Naive thymus-derived CD4-positive, alpha-beta T cell (primary cell): ENCODE results near the gene RGS19. TPM values are rescaled to one million over a fixed set of nuclear protein-coding genes. Genes with fewer than 3 reads are reported as not detected.
A peak's percentile ranks its signal among the peaks of the same experiment; 100 is the strongest.
"Not testable (repeated sequence)": the region's sequence is repeated elsewhere in the genome, so short reads cannot be mapped to it uniquely, and the experiment has no call there.

ENCODE experiments used
- ATAC-seq: fragments of 150-1000 bp; cut with Tn5 transposase; 2 replicates; pipeline ENCODE4 v1.10.0; 2021; ENCODE audit warnings: mild to moderate bottlenecking, moderate library complexity
- CTCF ChIA-PET: fragments of 350-600 bp; sonication (Branson Sonifier 250); formaldehyde crosslinking; loops from one replicate; lab custom pipeline; 2021; ENCODE audit warnings: antibody characterized with exemption; lab: Charles Lee
- POLR2A ChIA-PET: fragments of 350-600 bp; sonication (Branson Sonifier 250); formaldehyde crosslinking; loops from one replicate; lab custom pipeline; 2021; ENCODE audit warnings: antibody characterized with exemption, inconsistent platforms; lab: Charles Lee
- DNase-seq, 9 donors: peaks; one replicate each; pipeline versions ENCODE4 v3.0.0 to v3.0.0-alpha.2; 2020 to 2022; ENCODE audit warnings: mixed read lengths in 1 of 9
- H3K27ac ChIP-seq: one replicate; pipeline ENCODE4 v1.7.0; 2013; ENCODE audit warnings: mild to moderate bottlenecking, low read depth, low read length, moderate library complexity
- H3K27me3 ChIP-seq, 2 donors: one replicate each; pipeline ENCODE4 v1.7.0; 2013; ENCODE audit warnings: low read length in 2 of 2, mild to moderate bottlenecking in 2 of 2, moderate library complexity in 2 of 2; ENCODE audit not compliant: control insufficient read depth in 2 of 2, insufficient read depth in 2 of 2
- H3K36me3 ChIP-seq, 3 experiments: 1 replicate in 2 of 3; 2 replicates in 1 of 3; pipeline ENCODE4 v1.7.0; 2013; ENCODE audit warnings: low read length in 3 of 3, mild to moderate bottlenecking in 3 of 3, moderate library complexity in 1 of 3; ENCODE audit not compliant: insufficient read depth in 3 of 3, control insufficient read depth in 2 of 3
- H3K4me1 ChIP-seq, 2 donors: one replicate each; pipeline ENCODE4 v1.7.0; 2013; ENCODE audit warnings: low read length in 2 of 2, mild to moderate bottlenecking in 2 of 2, moderate library complexity in 1 of 2; ENCODE audit not compliant: control insufficient read depth in 2 of 2, insufficient read depth in 2 of 2
- H3K4me3 ChIP-seq: 2 replicates; pipeline ENCODE4 v1.7.0; 2013; ENCODE audit warnings: mild to moderate bottlenecking, low read length
- H3K9me3 ChIP-seq, 3 experiments: 1 replicate in 2 of 3; 2 replicates in 1 of 3; pipeline ENCODE4 v1.7.0; 2013; ENCODE audit warnings: low read length in 3 of 3; ENCODE audit not compliant: control insufficient read depth in 2 of 3
- H3K27ac Mint-ChIP-seq, 9 donors: one replicate each; pipeline ENCODE4 v1.8.0; 2020 to 2022; ENCODE audit warnings: mixed read lengths in 9 of 9, mild to moderate bottlenecking in 8 of 9, moderate library complexity in 5 of 9, inconsistent platforms in 2 of 9
- H3K27me3 Mint-ChIP-seq, 5 donors: one replicate each; pipeline ENCODE4 v1.8.0; 2021 to 2022; ENCODE audit warnings: mixed read lengths in 5 of 5, mild to moderate bottlenecking in 1 of 5
- H3K36me3 Mint-ChIP-seq, 5 donors: one replicate each; pipeline ENCODE4 v1.8.0; 2020 to 2022; ENCODE audit warnings: mixed read lengths in 5 of 5, mild to moderate bottlenecking in 3 of 5, inconsistent platforms in 1 of 5
- H3K4me1 Mint-ChIP-seq, 7 donors: one replicate each; pipeline ENCODE4 v1.8.0; 2020 to 2022; ENCODE audit warnings: mixed read lengths in 7 of 7, mild to moderate bottlenecking in 3 of 7, inconsistent platforms in 1 of 7
- H3K4me3 Mint-ChIP-seq, 10 donors: one replicate each; pipeline ENCODE4 v1.8.0; 2020 to 2022; ENCODE audit warnings: mild to moderate bottlenecking in 10 of 10, mixed read lengths in 10 of 10, moderate library complexity in 6 of 10, inconsistent platforms in 2 of 10
- H3K9me3 Mint-ChIP-seq, 11 donors: one replicate each; pipeline ENCODE4 v1.8.0; 2020 to 2022; ENCODE audit warnings: mixed read lengths in 11 of 11, mild to moderate bottlenecking in 4 of 11, inconsistent platforms in 1 of 11, moderate library complexity in 1 of 11
- intact Hi-C, 2 donors: fragments of 100-400 bp; cut with micrococcal nuclease; formaldehyde crosslinking; loops; one replicate each; pipeline ENCODE4 v1.15.1; 2023
- polyA plus RNA-seq, 2 donors: library from polyadenylated mRNA; unstranded; fragments of 300-500 nt; fragmentation: Illumina TruSeq; gene quantifications; one replicate each; pipeline ENCODE4 v1.2.3, GENCODE V29; 2021
- total RNA-seq, 6 experiments: library from RNA in 5 of 6; stranded (reverse) in 5 of 6; gene quantifications; 1 replicate in 5 of 6; 2 replicates in 1 of 6; pipeline ENCODE4 v1.2.3 and lab custom pipeline; 2021 to 2026

The RGS19 gene
- total and polyA plus RNA-seq, 7 experiments from 2014 or later, result 21.8 to 93.4 (median 55.2) TPM

GRCh38 chr20:64119301-64119680, 40.0 kb upstream of the RGS19 start:
- H3K27ac ChIP-seq, result no peak overlapping the region
- no peaks in the 10 kb centered on the region for H3K27me3 ChIP-seq
- H3K9me3 ChIP-seq, result no peaks in the 10 kb centered on the region
- CTCF ChIA-PET, result interaction anchor here (2.4 to 4.7 kb wide), 2 partner anchors 36 to 80 kb away, joined by 32 to 55 read pairs; partner anchors contain the start of gene LKAAEAR1
- no peak overlapping the region for H3K4me3 ChIP-seq
- H3K36me3 ChIP-seq, result no peaks in the 10 kb centered on the region
- Mint-ChIP-seq H3K4me3 (peak overlapping the region in 2 of 10 donors; percentile 12 to 76), H3K36me3 (no peaks in the 10 kb centered on the region), H3K27ac (peak overlapping the region in 1 of 9 donors; percentile 67), H3K9me3 (peaks cover 0 to 4% (median 0%) of the 10 kb centered on the region in 11 donors), H3K27me3 (peaks cover 0 to 26% (median 0%) of the 10 kb centered on the region in 5 donors), H3K4me1 (peaks cover 0 to 10% (median 8%) of the 10 kb centered on the region in 7 donors)
- no peak for ATAC-seq
- peaks cover 5 to 9% of the 10 kb centered on the region in 2 donors for H3K4me1 ChIP-seq
- POLR2A ChIA-PET, result interaction anchor here (0.6 to 2.6 kb wide), 4 partner anchors 36 to 210 kb away, joined by 3 to 18 read pairs (median 8); partner anchors contain the start of gene LKAAEAR1
- intact Hi-C loops, result no loop called here
- peak in 1 of 9 donors; percentile 17 for DNase-seq

GRCh38 chr20:64117432-64117777, 38.1 kb upstream of the RGS19 start:
- H3K4me1 Mint-ChIP-seq, H3K4me3 ChIP-seq, H3K27ac ChIP-seq, POLR2A ChIA-PET, H3K36me3 ChIP-seq, H3K9me3 Mint-ChIP-seq, H3K36me3 Mint-ChIP-seq, intact Hi-C loops, CTCF ChIA-PET, H3K27me3 ChIP-seq, H3K9me3 ChIP-seq, H3K4me3 Mint-ChIP-seq, ATAC-seq, H3K27ac Mint-ChIP-seq, H3K4me1 ChIP-seq: not testable (repeated sequence)
- H3K27me3 Mint-ChIP-seq, result peaks cover 0 to 15% (median 0%) of the 10 kb centered on the region in 5 donors
- peak in 1 of 9 donors; percentile 3 for DNase-seq

GRCh38 chr20:64116541-64117431, 37.5 kb upstream of the RGS19 start:
- DNase-seq (peak in 1 of 9 donors; percentile 14), ATAC-seq (no peak)
- H3K4me3 ChIP-seq, result no peak overlapping the region
- intact Hi-C loops, result no loop called here
- Mint-ChIP-seq H3K36me3 (no peaks in the 10 kb centered on the region), H3K27ac (no peak overlapping the region), H3K4me1 (peaks cover 0 to 10% (median 8%) of the 10 kb centered on the region in 7 donors), H3K9me3 (peaks cover 0 to 4% (median 0%) of the 10 kb centered on the region in 11 donors), H3K4me3 (no peak overlapping the region), H3K27me3 (peaks cover 0 to 10% (median 0%) of the 10 kb centered on the region in 5 donors)
- no peak overlapping the region for H3K27ac ChIP-seq
- no peaks in the 10 kb centered on the region for H3K27me3 ChIP-seq
- H3K9me3 ChIP-seq, result no peaks in the 10 kb centered on the region
- H3K36me3 ChIP-seq, result no peaks in the 10 kb centered on the region
- ChIA-PET CTCF (interaction anchor here (1.3 kb wide), 1 partner anchor 33 kb away, joined by 3 read pairs; the partner anchor contains the start of gene LKAAEAR1), POLR2A (no interaction called here)
- peaks cover 5 to 9% of the 10 kb centered on the region in 2 donors for H3K4me1 ChIP-seq

- intact Hi-C loops, result no loop called here
- Histone ChIP-seq H3K27ac (no peak overlapping the region), H3K9me3 (no peaks in the 10 kb centered on the region), H3K4me3 (no peak overlapping the region), H3K4me1 (peaks cover 5 to 9% of the 10 kb centered on the region in 2 donors), H3K36me3 (no peaks in the 10 kb centered on the region), H3K27me3 (no peaks in the 10 kb centered on the region)
- ChIA-PET CTCF (interaction anchor here (1.3 kb wide), 1 partner anchor 32 kb away, joined by 3 read pairs; the partner anchor contains the start of gene LKAAEAR1), POLR2A (interaction anchor here (1.0 kb wide), 1 partner anchor 76 kb away, joined by 4 read pairs; no protein-coding TSS in a partner anchor)
- peaks cover 0 to 5% (median 0%) of the 10 kb centered on the region in 5 donors for H3K27me3 Mint-ChIP-seq
- H3K27ac Mint-ChIP-seq, result peak overlapping the region in 1 of 9 donors; percentile 18
- peak in 2 of 9 donors; percentile 1 to 15 for DNase-seq
- peaks cover 0 to 4% (median 0%) of the 10 kb centered on the region in 11 donors for H3K9me3 Mint-ChIP-seq
- no peak for ATAC-seq
- peaks cover 0 to 10% (median 8%) of the 10 kb centered on the region in 7 donors for H3K4me1 Mint-ChIP-seq
- H3K36me3 Mint-ChIP-seq, result no peaks in the 10 kb centered on the region
- no peak overlapping the region for H3K4me3 Mint-ChIP-seq
Measured at GRCh38 chr20:64116016-64116415, 36.7 kb upstream of the RGS19 start.

- Mint-ChIP-seq H3K36me3 (no peaks in the 10 kb centered on the region), H3K27me3 (peaks cover 0 to 3% (median 0%) of the 10 kb centered on the region in 5 donors), H3K27ac (no peak overlapping the region), H3K4me3 (no peak overlapping the region), H3K4me1 (peaks cover 0 to 7% (median 6%) of the 10 kb centered on the region in 7 donors), H3K9me3 (peaks cover 0 to 4% (median 0%) of the 10 kb centered on the region in 11 donors)
- no peaks in the 10 kb centered on the region for H3K9me3 ChIP-seq
- no peaks in the 10 kb centered on the region for H3K27me3 ChIP-seq
- intact Hi-C loops, result no loop called here
- no peaks in the 10 kb centered on the region for H3K36me3 ChIP-seq
- ATAC-seq (no peak), DNase-seq (peak in 1 of 9 donors; percentile 18)
- peaks cover 5 to 6% of the 10 kb centered on the region in 2 donors for H3K4me1 ChIP-seq
- H3K27ac ChIP-seq, result no peak overlapping the region
- POLR2A ChIA-PET, result interaction anchor here (1.0 kb wide), 1 partner anchor 76 kb away, joined by 4 read pairs; no protein-coding TSS in a partner anchor
- CTCF ChIA-PET, result interaction anchor here (1.3 kb wide), 1 partner anchor 31 kb away, joined by 3 read pairs; the partner anchor contains the start of gene LKAAEAR1
- H3K4me3 ChIP-seq, result no peak overlapping the region
Measured at GRCh38 chr20:64115171-64115911, 36.0 kb upstream of the RGS19 start.

GRCh38 chr20:64114356-64114971, 35.1 kb upstream of the RGS19 start:
- H3K27me3 ChIP-seq, result no peaks in the 10 kb centered on the region
- ChIA-PET POLR2A (no interaction called here), CTCF (no interaction called here)
- intact Hi-C loops, result no loop called here
- Mint-ChIP-seq H3K4me3 (no peak overlapping the region), H3K36me3 (no peaks in the 10 kb centered on the region), H3K27ac (peak overlapping the region in 1 of 9 donors; percentile 9), H3K27me3 (no peaks in the 10 kb centered on the region), H3K4me1 (peaks cover 0 to 3% (median 0%) of the 10 kb centered on the region in 7 donors), H3K9me3 (no peaks in the 10 kb centered on the region)
- no peak overlapping the region for H3K27ac ChIP-seq
- H3K9me3 ChIP-seq, result no peaks in the 10 kb centered on the region
- DNase-seq (peak in 1 of 9 donors; percentile 18), ATAC-seq (no peak)
- no peak overlapping the region for H3K4me3 ChIP-seq
- H3K4me1 ChIP-seq, result no peaks in the 10 kb centered on the region
- H3K36me3 ChIP-seq, result no peaks in the 10 kb centered on the region
